Activated T-helper 2 cell treated with anti-CD3 and anti-CD28 coated beads, Interferon-gamma antibody, Interleukin-2, Interleukin-4, amounts not matched to agents 10 μg/mL and 5 μg/mL and 100 μg/mL, durations not matched to agents 14 hours and 24 hours and 36 hours (primary cell): ENCODE results near the gene TBC1D25. TPM values are rescaled to one million over a fixed set of nuclear protein-coding genes. Genes with fewer than 3 reads are reported as not detected.
A peak's percentile ranks its signal among the peaks of the same experiment; 100 is the strongest.

ENCODE experiments used
- DNase-seq: peaks from one replicate; pipeline ENCODE4 v3.0.0; 2021; ENCODE audit warnings: low spot score
- H3K27ac Mint-ChIP-seq: one replicate; pipeline ENCODE4 v1.8.0; 2021; ENCODE audit warnings: mixed read lengths
- H3K27me3 Mint-ChIP-seq: one replicate; pipeline ENCODE4 v1.8.0; 2021; ENCODE audit warnings: low read depth, mixed read lengths
- H3K36me3 Mint-ChIP-seq: one replicate; pipeline ENCODE4 v1.8.0; 2021; ENCODE audit warnings: low read depth, mixed read lengths
- H3K4me1 Mint-ChIP-seq: one replicate; pipeline ENCODE4 v1.8.0; 2021; ENCODE audit warnings: low read depth, mixed read lengths
- H3K4me3 Mint-ChIP-seq: one replicate; pipeline ENCODE4 v1.8.0; 2021; ENCODE audit warnings: low read depth, mild to moderate bottlenecking, moderate library complexity, mixed read lengths
- H3K9me3 Mint-ChIP-seq: one replicate; pipeline ENCODE4 v1.8.0; 2021; ENCODE audit warnings: mixed read lengths
- intact Hi-C: fragments of 100-400 bp; cut with micrococcal nuclease; formaldehyde crosslinking; loops from one replicate; pipeline ENCODE4 v1.15.1; 2023
- total RNA-seq: library from RNA; stranded (reverse); gene quantifications from 2 replicates; pipeline ENCODE4 v1.2.3, GENCODE V29; 2022

The TBC1D25 gene
- total RNA-seq, 1 donor from 2014 or later = 16.0 TPM

DNA sequence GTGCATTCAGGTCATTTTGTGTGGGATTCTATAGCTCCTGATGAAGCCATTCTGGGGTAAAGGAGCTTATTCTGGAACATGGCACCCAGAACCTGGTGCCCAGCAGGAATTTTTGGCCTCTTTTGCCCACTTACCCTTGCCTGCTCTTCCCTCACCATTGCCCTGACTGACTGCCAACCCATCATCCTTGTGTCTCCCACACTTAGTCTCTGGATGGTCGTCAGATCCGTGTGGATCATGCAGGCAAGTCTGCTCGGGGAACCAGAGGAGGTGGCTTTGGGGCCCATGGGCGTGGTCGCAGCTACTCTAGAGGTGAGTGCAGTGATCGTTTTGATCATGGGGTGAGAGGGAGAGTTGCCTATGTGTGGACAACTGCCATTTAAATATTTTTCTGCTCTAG lies 36.6 kb downstream of the TBC1D25 start:
- DNase-seq = no peak
- peak overlapping the region; percentile 38 for H3K27ac Mint-ChIP-seq
- H3K9me3 Mint-ChIP-seq = no peaks in the 10 kb centered on the region
- peaks cover 17% of the 10 kb centered on the region for H3K4me1 Mint-ChIP-seq
- intact Hi-C loops = no loop called here
- peaks cover 52% of the 10 kb centered on the region for H3K36me3 Mint-ChIP-seq
- H3K27me3 Mint-ChIP-seq = no peaks in the 10 kb centered on the region
- H3K4me3 Mint-ChIP-seq = peak overlapping the region; percentile 99

DNA sequence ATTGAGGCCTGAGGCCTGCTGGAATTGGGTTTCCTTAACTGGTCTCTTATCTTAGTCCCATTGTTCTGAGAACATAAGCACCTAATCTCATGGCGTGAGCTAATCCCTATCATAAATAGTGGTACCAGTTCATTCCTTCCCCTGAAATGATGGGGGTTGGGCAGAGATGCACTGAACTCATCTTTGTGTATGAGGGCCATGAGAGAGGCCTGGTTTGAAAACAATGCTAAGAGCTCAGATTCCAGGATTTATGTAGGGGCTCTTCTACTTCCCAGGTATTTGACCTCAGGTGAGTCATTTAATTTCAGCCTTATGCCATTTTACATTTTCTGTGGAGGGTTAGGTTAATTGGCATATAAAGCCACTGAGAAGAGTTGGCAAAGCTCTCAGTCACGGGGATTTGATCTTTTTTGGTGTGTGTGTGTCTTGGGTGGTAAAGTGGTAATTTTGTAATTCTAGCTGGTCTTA lies 39.2 kb downstream of the TBC1D25 start:
- H3K27me3 Mint-ChIP-seq = no peaks in the 10 kb centered on the region
- H3K36me3 Mint-ChIP-seq = peaks cover 52% of the 10 kb centered on the region
- intact Hi-C loops = no loop called here
- H3K4me1 Mint-ChIP-seq = peaks cover 16% of the 10 kb centered on the region
- DNase-seq = no peak
- H3K4me3 Mint-ChIP-seq = no peak overlapping the region
- peak overlapping the region; percentile 43 for H3K27ac Mint-ChIP-seq
- H3K9me3 Mint-ChIP-seq = no peaks in the 10 kb centered on the region

DNA sequence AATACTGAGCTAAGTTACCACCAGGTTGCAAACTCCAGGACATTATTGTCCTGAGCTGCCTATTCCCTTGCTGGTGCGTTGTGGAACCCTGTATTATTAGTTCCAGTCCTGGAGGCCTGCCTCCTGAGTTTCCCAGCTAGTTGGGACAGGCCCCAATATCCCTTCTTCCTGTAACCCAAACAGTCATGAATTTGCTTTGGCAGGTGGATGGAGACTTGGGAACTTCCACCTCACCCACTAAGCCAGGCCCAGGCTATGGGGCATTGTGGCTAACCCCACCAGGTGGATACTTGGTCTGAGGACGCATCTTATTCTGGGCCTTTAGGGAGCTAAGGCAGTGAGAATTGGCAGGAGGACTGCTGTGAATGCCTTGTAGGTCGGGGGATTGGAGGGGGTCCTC lies 39.7 kb downstream of the TBC1D25 start:
- Mint-ChIP-seq H3K27me3 (no peaks in the 10 kb centered on the region), H3K27ac (no peak overlapping the region), H3K4me1 (peaks cover 11% of the 10 kb centered on the region), H3K36me3 (peaks cover 52% of the 10 kb centered on the region), H3K9me3 (no peaks in the 10 kb centered on the region), H3K4me3 (no peak overlapping the region)
- intact Hi-C loops = no loop called here
- DNase-seq = no peak

DNA sequence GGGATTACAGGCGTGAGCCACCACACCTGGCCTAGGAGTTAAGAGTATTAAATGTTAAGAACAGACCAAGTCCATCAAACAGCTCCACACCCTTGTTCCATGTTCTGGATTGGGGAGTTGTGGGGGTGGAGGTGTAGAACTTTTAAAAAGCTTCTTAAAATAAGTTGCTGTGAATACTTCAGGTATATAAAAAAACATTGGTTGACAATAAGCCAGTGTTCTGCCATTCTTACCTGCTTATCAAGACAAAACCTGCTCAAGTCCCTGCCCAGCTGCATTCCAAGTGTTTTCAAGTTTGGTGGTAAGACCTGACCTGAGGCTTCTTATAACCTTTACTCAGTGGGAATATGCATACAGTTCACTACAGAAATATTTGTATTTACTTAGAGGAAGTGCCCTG lies 41.1 kb downstream of the TBC1D25 start:
- intact Hi-C loops = no loop called here
- H3K27ac Mint-ChIP-seq = no peak overlapping the region
- no peak for DNase-seq
- no peak overlapping the region for H3K4me3 Mint-ChIP-seq
- H3K9me3 Mint-ChIP-seq = no peaks in the 10 kb centered on the region
- no peaks in the 10 kb centered on the region for H3K27me3 Mint-ChIP-seq
- H3K36me3 Mint-ChIP-seq = peaks cover 42% of the 10 kb centered on the region
- peaks cover 11% of the 10 kb centered on the region for H3K4me1 Mint-ChIP-seq

DNA sequence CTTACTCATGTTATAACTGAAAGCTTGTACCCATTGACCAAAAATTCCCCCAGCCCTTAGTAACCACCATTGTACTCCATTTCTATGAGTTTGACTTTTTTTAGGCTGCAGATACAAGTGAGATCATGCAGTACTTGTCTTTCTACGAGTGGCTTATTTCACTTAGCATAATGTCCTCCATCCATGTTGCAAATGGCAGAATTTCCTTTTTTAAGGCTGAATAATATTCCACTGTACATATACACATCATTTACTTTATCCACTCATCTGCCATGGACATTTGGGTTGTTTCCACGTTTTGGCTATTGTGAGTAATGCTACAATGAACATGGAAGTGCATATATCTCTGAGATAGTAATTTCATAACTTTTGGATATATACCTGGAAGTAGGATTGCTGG lies 45.2 kb downstream of the TBC1D25 start:
- Mint-ChIP-seq H3K4me3 (no peak overlapping the region), H3K27ac (no peak overlapping the region), H3K9me3 (no peaks in the 10 kb centered on the region), H3K36me3 (peaks cover 4% of the 10 kb centered on the region), H3K4me1 (no peaks in the 10 kb centered on the region), H3K27me3 (no peaks in the 10 kb centered on the region)
- no peak for DNase-seq
- intact Hi-C loops = no loop called here

- Mint-ChIP-seq H3K27me3 (no peaks in the 10 kb centered on the region), H3K4me3 (no peak overlapping the region), H3K36me3 (no peaks in the 10 kb centered on the region), H3K9me3 (no peaks in the 10 kb centered on the region), H3K4me1 (no peaks in the 10 kb centered on the region), H3K27ac (no peak overlapping the region)
- intact Hi-C loops = no loop called here
- DNase-seq = no peak
These were observed 50.1 kb downstream of the TBC1D25 start for GRCh38 chrX:48589482-48590162.

- intact Hi-C loops = no loop called here
- no peaks in the 10 kb centered on the region for H3K4me1 Mint-ChIP-seq
- H3K27me3 Mint-ChIP-seq = no peaks in the 10 kb centered on the region
- no peak for DNase-seq
- no peaks in the 10 kb centered on the region for H3K36me3 Mint-ChIP-seq
- H3K4me3 Mint-ChIP-seq = no peak overlapping the region
- H3K27ac Mint-ChIP-seq = no peak overlapping the region
- H3K9me3 Mint-ChIP-seq = no peaks in the 10 kb centered on the region
These were observed 50.9 kb downstream of the TBC1D25 start for GRCh38 chrX:48590203-48591103.

DNA sequence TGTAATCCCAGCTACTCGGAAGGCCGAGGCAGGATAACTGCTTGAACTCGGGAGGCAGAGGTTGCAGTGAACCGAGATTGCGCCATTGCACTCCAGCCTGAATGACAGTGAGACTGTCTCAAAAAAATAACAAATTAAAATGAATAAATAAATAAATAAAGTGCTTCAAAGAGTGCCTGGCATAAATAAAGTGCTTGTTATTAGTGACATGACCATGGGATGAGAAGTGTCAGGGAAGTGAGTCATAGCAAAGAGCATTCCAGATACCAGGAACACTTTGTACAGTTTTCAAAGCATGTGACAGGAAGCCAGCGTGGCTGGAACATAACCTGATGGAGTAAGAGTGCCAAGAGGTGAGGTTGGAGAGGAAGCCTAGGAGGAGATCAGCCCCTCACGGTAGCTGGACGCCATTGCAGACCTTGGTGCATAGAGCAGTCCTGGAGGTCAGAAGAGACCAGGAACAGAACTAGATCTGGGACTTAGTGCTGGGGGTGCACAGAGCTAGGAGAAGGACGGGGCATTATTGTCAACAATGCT lies 51.8 kb downstream of the TBC1D25 start:
- H3K9me3 Mint-ChIP-seq = no peaks in the 10 kb centered on the region
- intact Hi-C loops = no loop called here
- H3K36me3 Mint-ChIP-seq = no peaks in the 10 kb centered on the region
- no peak overlapping the region for H3K4me3 Mint-ChIP-seq
- no peak for DNase-seq
- H3K27me3 Mint-ChIP-seq = no peaks in the 10 kb centered on the region
- no peaks in the 10 kb centered on the region for H3K4me1 Mint-ChIP-seq
- H3K27ac Mint-ChIP-seq = no peak overlapping the region

GRCh38 chrX:48592971-48593370 lies 53.5 kb downstream of the TBC1D25 start:
- no peak for DNase-seq
- H3K27me3 Mint-ChIP-seq = no peaks in the 10 kb centered on the region
- H3K36me3 Mint-ChIP-seq = peaks cover 3% of the 10 kb centered on the region
- H3K4me3 Mint-ChIP-seq = no peak overlapping the region
- intact Hi-C loops = no loop called here
- no peaks in the 10 kb centered on the region for H3K9me3 Mint-ChIP-seq
- H3K27ac Mint-ChIP-seq = no peak overlapping the region
- H3K4me1 Mint-ChIP-seq = peaks cover 3% of the 10 kb centered on the region

DNA sequence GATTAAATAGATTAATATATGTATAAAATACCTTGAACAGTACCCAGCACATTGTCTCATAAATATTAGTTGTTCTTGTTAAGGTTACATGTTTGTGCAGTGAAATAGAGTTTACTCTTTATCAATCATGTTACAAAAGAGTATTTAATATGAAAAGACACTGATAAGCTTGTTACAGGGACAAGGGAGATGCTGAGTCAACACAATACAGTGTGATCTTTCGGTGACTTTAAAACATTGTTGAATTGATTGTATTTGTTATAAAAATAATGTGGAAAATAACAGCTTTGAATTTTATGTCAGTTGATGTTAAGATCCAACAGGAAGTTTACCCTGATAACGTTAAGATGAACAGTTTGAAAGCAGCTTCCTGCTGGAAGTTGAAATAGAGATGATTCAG lies 56.4 kb downstream of the TBC1D25 start:
- Mint-ChIP-seq H3K4me1 (peaks cover 6% of the 10 kb centered on the region), H3K9me3 (no peaks in the 10 kb centered on the region), H3K27ac (no peak overlapping the region), H3K36me3 (peaks cover 8% of the 10 kb centered on the region), H3K4me3 (no peak overlapping the region), H3K27me3 (no peaks in the 10 kb centered on the region)
- intact Hi-C loops = loop anchor here (5.0 kb wide), 4 partner anchors 74 to 206 kb away; partner anchors contain the start of genes EBP, FTSJ1 and HDAC6
- no peak for DNase-seq

- no peaks in the 10 kb centered on the region for H3K27me3 Mint-ChIP-seq
- no peaks in the 10 kb centered on the region for H3K9me3 Mint-ChIP-seq
- peak; percentile 86 for DNase-seq
- H3K4me3 Mint-ChIP-seq = peak within 1 kb of the TSS; percentile 94
- peaks cover 6% of the 10 kb centered on the region for H3K4me1 Mint-ChIP-seq
- intact Hi-C loops = loop anchor here (1.0 to 5.0 kb wide), 6 partner anchors 23 to 205 kb away; partner anchors contain the start of genes EBP, FTSJ1, HDAC6 and RBM3
- H3K27ac Mint-ChIP-seq = peak within 1 kb of the TSS; percentile 99
- peaks cover 13% of the 10 kb centered on the region for H3K36me3 Mint-ChIP-seq
These were observed 58.1 kb downstream of the TBC1D25 start, which contains the start of gene WDR13 for GRCh38 chrX:48597353-48598264. Gene WDR13 (plus strand): TSS chrX:48597492. CDS start chrX:48597997, 505 bp downstream.

- Mint-ChIP-seq H3K27ac (no peak overlapping the region), H3K9me3 (no peaks in the 10 kb centered on the region), H3K36me3 (peaks cover 16% of the 10 kb centered on the region), H3K4me1 (peaks cover 6% of the 10 kb centered on the region), H3K4me3 (peak overlapping the region; percentile 94), H3K27me3 (no peaks in the 10 kb centered on the region)
- intact Hi-C loops = loop anchor here (5.0 kb wide), 4 partner anchors 76 to 204 kb away; partner anchors contain the start of genes EBP, FTSJ1 and HDAC6
- DNase-seq = no peak
These were observed 59.1 kb downstream of the TBC1D25 start for GRCh38 chrX:48598614-48599013.
